Endothelial cell of umbilical vein (primary cell): ENCODE results near the gene OPA1.

ENCODE experiments used
- CTCF ChIP-seq, 2 donors: IDR thresholded peaks; 1 replicate in 1 of 2; 2 replicates in 1 of 2; pipeline ENCODE4 v1.5.1; 2011; ENCODE audit warnings: low read length in 2 of 2, mild to moderate bottlenecking in 2 of 2, moderate library complexity in 2 of 2, control low read depth in 1 of 2, inconsistent platforms in 1 of 2, low read depth in 1 of 2; ENCODE audit not compliant: insufficient read depth in 1 of 2; ENCODE audit errors: extremely low read depth in 1 of 2
- EZH2 ChIP-seq: IDR thresholded peaks from 2 replicates; pipeline ENCODE4 v1.6.1; 2012; ENCODE audit warnings: borderline replicate concordance, low read depth, mild to moderate bottlenecking, moderate library complexity, low read length, inconsistent platforms; ENCODE audit not compliant: severe bottlenecking
- JUN ChIP-seq: IDR thresholded peaks from 2 replicates; pipeline ENCODE4 v1.6.1; 2011; ENCODE audit warnings: borderline replicate concordance, low read depth; ENCODE audit not compliant: insufficient read length, insufficient read depth
- MAX ChIP-seq: IDR thresholded peaks from 2 replicates; pipeline ENCODE4 v1.6.1; 2011; ENCODE audit not compliant: insufficient read depth, insufficient read length
- POLR2A ChIP-seq: IDR thresholded peaks from 2 replicates; pipeline ENCODE4 v1.6.1; 2012; ENCODE audit warnings: low read depth, mild to moderate bottlenecking, control low read depth, low read length
- POLR2AphosphoS5 ChIP-seq: IDR thresholded peaks from 2 replicates; pipeline ENCODE4 v1.6.1; 2012; ENCODE audit warnings: low read depth, mild to moderate bottlenecking, control low read depth, low read length, moderate library complexity; ENCODE audit not compliant: insufficient read depth

- TF ChIP-seq EZH2: no peak
- no peak for TF ChIP-seq CTCF (IDR thresholded peaks at IDR 0.05; ENCODE audit: extremely low read depth in 1 of 2, insufficient read depth in 1 of 2, low read depth in 1 of 2, low read length in 2 of 2)
- no peak for TF ChIP-seq MAX
- TF ChIP-seq POLR2A: no peak
- TF ChIP-seq JUN: no peak
- no peak for TF ChIP-seq POLR2AphosphoS5
These were observed 126.7 kb downstream of the OPA1 start for GRCh38 chr3:193719735-193720134.
